Ishikawa (cell line): ENCODE data around the gene CACFD1.

Experiments used
- CEBPB ChIP-seq: IDR thresholded peaks from 2 replicates; pipeline ENCODE4 v1.6.1; 2012
- CREB1 ChIP-seq: IDR thresholded peaks from 2 replicates; pipeline ENCODE4 v1.6.1; 2012; ENCODE audit warnings: low read depth
- EGR1 ChIP-seq: IDR thresholded peaks from 2 replicates; pipeline ENCODE4 v1.6.1; 2012
- EP300 ChIP-seq: IDR thresholded peaks from 2 replicates; pipeline ENCODE4 v1.6.1; 2012; ENCODE audit warnings: borderline replicate concordance
- FOXM1 ChIP-seq: IDR thresholded peaks from 2 replicates; pipeline ENCODE4 v1.6.1; 2012; ENCODE audit warnings: low read depth, borderline replicate concordance
- MAX ChIP-seq: IDR thresholded peaks from 2 replicates; pipeline ENCODE4 v1.6.1; 2012
- NFIC ChIP-seq: IDR thresholded peaks from 2 replicates; pipeline ENCODE4 v1.6.1; 2012
- RAD21 ChIP-seq: IDR thresholded peaks from 2 replicates; pipeline ENCODE4 v1.6.1; 2012; ENCODE audit warnings: low read depth
- REST ChIP-seq: IDR thresholded peaks from 2 replicates; pipeline ENCODE4 v1.6.1; 2012; ENCODE audit warnings: low read depth, mild to moderate bottlenecking
- TAF1 ChIP-seq: IDR thresholded peaks from 2 replicates; pipeline ENCODE4 v1.6.1; 2012; ENCODE audit warnings: low read depth, mild to moderate bottlenecking
- TCF12 ChIP-seq: IDR thresholded peaks from 2 replicates; pipeline ENCODE4 v1.6.1; 2012; ENCODE audit warnings: low read depth
- TEAD4 ChIP-seq: IDR thresholded peaks from 2 replicates; pipeline ENCODE4 v1.6.1; 2012
- USF1 ChIP-seq: IDR thresholded peaks from 2 replicates; pipeline ENCODE4 v1.6.1; 2012
- YY1 ChIP-seq: IDR thresholded peaks from 2 replicates; pipeline ENCODE4 v1.6.1; 2012; ENCODE audit warnings: low read depth
- ZBTB7A ChIP-seq: IDR thresholded peaks from 2 replicates; pipeline ENCODE4 v1.6.1; 2012; ENCODE audit warnings: low read depth

CACFD1 gene

GRCh38 chr9:133516256-133516960, 56.6 kb downstream of the CACFD1 start:
- no peak for TF ChIP-seq REST
- no peak for TF ChIP-seq USF1
- no peak for TF ChIP-seq TCF12
- no peak for TF ChIP-seq TEAD4
- TF ChIP-seq CEBPB, result no peak
- TF ChIP-seq YY1, result no peak
- TF ChIP-seq FOXM1, result no peak
- TF ChIP-seq RAD21, result no peak
- TF ChIP-seq EP300, result no peak
- no peak for TF ChIP-seq CREB1
- no peak for TF ChIP-seq EGR1
- no peak for TF ChIP-seq MAX
- TF ChIP-seq ZBTB7A, result no peak
- no peak for TF ChIP-seq NFIC

GRCh38 chr9:133516961-133517350, 57.2 kb downstream of the CACFD1 start:
- no peak for TF ChIP-seq NFIC
- no peak for TF ChIP-seq TCF12
- no peak for TF ChIP-seq MAX

GRCh38 chr9:133517711-133518110, 57.9 kb downstream of the CACFD1 start:
- TF ChIP-seq NFIC (no peak), TEAD4 (no peak), ZBTB7A (no peak), FOXM1 (no peak)

GRCh38 chr9:133518200-133518599, 58.4 kb downstream of the CACFD1 start:
- TF ChIP-seq TCF12, result no peak
- no peak for TF ChIP-seq REST
- no peak for TF ChIP-seq USF1

- TF ChIP-seq FOXM1 (no peak), USF1 (no peak), EGR1 (no peak), TCF12 (no peak), TAF1 (no peak), CREB1 (no peak), YY1 (no peak), MAX (no peak), RAD21 (no peak), REST (no peak), NFIC (no peak), CEBPB (no peak)
These were observed 59.1 kb downstream of the CACFD1 start for GRCh38 chr9:133518706-133519449.
